ENCODE data around the gene TTC39B. TPM values are rescaled to one million over a fixed set of nuclear protein-coding genes. Genes with fewer than 3 reads are reported as not detected.

Gene TTC39B
- total RNA-seq, 1 experiment from 2014 or later, result 7.4 TPM

- Histone ChIP-seq H3K9me2 (ENCODE audit: insufficient read depth) (no peaks in the 10 kb centered on the region), H3K27me3 (ENCODE audit: insufficient read depth, low read length) (no peaks in the 10 kb centered on the region), H3K9me3 (ENCODE audit: control insufficient read depth in 1 of 2, insufficient read depth in 1 of 2, low read depth in 1 of 2, low read length in 2 of 2) (no peaks in the 10 kb centered on the region), H3K4me3 (replicated peaks in 1 of 2; ENCODE audit: low read depth in 1 of 2, low read length in 2 of 2) (no peak overlapping the region), H3K79me2 (ENCODE audit: insufficient read depth, low read length) (no peaks in the 10 kb centered on the region), H3K27ac (ENCODE audit: low read depth, low read length) (no peak overlapping the region), H3K4me1 (ENCODE audit: control insufficient read depth in 1 of 2, insufficient read depth in 2 of 2, low read length in 2 of 2) (peaks cover 0 to 16% of the 10 kb centered on the region in 2 experiments; a peak in 2 of 4 replicates), H3K9ac (ENCODE audit: low read length) (no peak overlapping the region), H3K4me2 (ENCODE audit: low read length) (no peak overlapping the region), H2AFZ (ENCODE audit: low read depth, low read length, poor library complexity, severe bottlenecking) (no peak overlapping the region), H4K20me1 (ENCODE audit: insufficient read depth) (no peaks in the 10 kb centered on the region), H3K36me3 (ENCODE audit: control insufficient read depth in 1 of 2, insufficient read depth in 2 of 2, low read length in 2 of 2) (no peaks in the 10 kb centered on the region)
- TF ChIP-seq YY1 (IDR thresholded peaks at IDR 0.05; ENCODE audit: extremely low read depth, insufficient replicate concordance, low read depth, low read length), result no peak
- TF ChIP-seq CTCF (IDR thresholded peaks at IDR 0.05 in 2 of 3, conservative IDR thresholded peaks at IDR 0.05 in 1 of 3; ENCODE audit: borderline replicate concordance in 1 of 3, insufficient read depth in 1 of 3, low read depth in 2 of 3, low read length in 2 of 3), result no peak
- TF ChIP-seq SP1 (IDR thresholded peaks at IDR 0.05; ENCODE audit: low read depth), result no peak
- TF ChIP-seq EZH2 (IDR thresholded peaks at IDR 0.05), result no peak
- no peak for TF ChIP-seq SRF (IDR thresholded peaks at IDR 0.05; ENCODE audit: low read depth)
- TF ChIP-seq ZBTB33 (IDR thresholded peaks at IDR 0.05; ENCODE audit: extremely low read depth, insufficient replicate concordance, low read length), result no peak
- TF ChIP-seq EGR1 (IDR thresholded peaks at IDR 0.05; ENCODE audit: low read depth), result no peak
- no peak for TF ChIP-seq ZNF274 (IDR thresholded peaks at IDR 0.05; ENCODE audit: low read depth, low read length)
- TF ChIP-seq CBX3 (IDR thresholded peaks at IDR 0.05; ENCODE audit: low read depth), result no peak
- no peak for TF ChIP-seq SIN3A (IDR thresholded peaks at IDR 0.05; ENCODE audit: low read depth)
- TF ChIP-seq ZFX (IDR thresholded peaks at IDR 0.05), result no peak
- no peak for TF ChIP-seq REST (IDR thresholded peaks at IDR 0.05; ENCODE audit: low read depth)
- no peak for TF ChIP-seq POLR2A (IDR thresholded peaks at IDR 0.05; ENCODE audit: borderline replicate concordance, extremely low read depth, insufficient read depth, insufficient read length)
- TF ChIP-seq ELF1 (IDR thresholded peaks at IDR 0.05; ENCODE audit: borderline replicate concordance, low read depth), result no peak
- TF ChIP-seq RAD21 (IDR thresholded peaks at IDR 0.05; ENCODE audit: low read depth), result no peak
- TF ChIP-seq EZH2phosphoT487 (IDR thresholded peaks at IDR 0.05; ENCODE audit: borderline replicate concordance), result no peak
- no peak for TF ChIP-seq FOSL1 (IDR thresholded peaks at IDR 0.05; ENCODE audit: low read depth)
- TF ChIP-seq POLR2AphosphoS5 (IDR thresholded peaks at IDR 0.05; ENCODE audit: low read depth, low read length), result no peak
- RAD21 ChIA-PET (ENCODE audit: low non-redundant PET in 1 of 2, low total read pairs in 2 of 2, uncharacterized antibody in 2 of 2, unreplicated experiment in 2 of 2), result no interaction called here
- DNase-seq (ENCODE audit: low read depth, low spot score), result no peak
- no peak for ATAC-seq
- POLR2A ChIA-PET, result no interaction called here
- no TSS peak for BruUV-seq (replicated peaks)
- CTCF ChIA-PET, result no interaction called here
- intact Hi-C loops (cut with micrococcal nuclease), result loop anchor here (5.0 kb wide), 2 partner anchors 81 to 291 kb away; no protein-coding TSS in a partner anchor
Observed at GRCh38 chr9:15137658-15138356, 169.2 kb downstream of the TTC39B start.
